ENCODE data around the gene GNAL. TPM values are rescaled to one million over a fixed set of nuclear protein-coding genes. Genes with fewer than 3 reads are reported as not detected.

Gene GNAL
- total RNA-seq, 2 donors from 2014 or later, result 2.1 to 33.0 TPM

DNA sequence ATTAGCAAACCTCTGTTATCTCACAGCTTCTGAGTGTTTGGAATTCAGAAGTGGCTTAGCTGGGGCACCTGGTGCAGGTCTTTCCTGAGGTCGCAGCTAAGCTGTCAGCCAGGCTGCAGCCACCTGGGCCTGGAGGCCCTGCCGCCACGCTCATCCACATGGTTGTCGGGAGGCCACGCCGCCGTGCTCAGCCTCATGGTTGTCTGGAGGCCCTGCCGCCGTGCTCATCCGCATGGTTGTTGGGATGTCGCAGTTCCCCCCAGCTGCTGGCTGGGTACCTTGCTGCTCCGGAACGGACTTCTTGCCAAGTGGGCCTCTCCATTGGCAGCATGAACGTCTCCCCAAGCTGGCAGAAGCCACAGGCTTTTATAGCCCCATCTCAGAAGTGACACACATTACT lies 243.3 kb downstream of the GNAL start:
- Histone ChIP-seq H3K9me3 (no peaks in the 10 kb centered on the region), H3K27ac (no peak overlapping the region), H3K36me3 (replicated peaks in 1 of 2; ENCODE audit: insufficient read depth in 1 of 2, low read depth in 2 of 2) (no peaks in the 10 kb centered on the region), H3K27me3 (no peaks in the 10 kb centered on the region), H3K4me3 (no peak overlapping the region), H3K4me1 (no peaks in the 10 kb centered on the region)
- ATAC-seq (no peak), DNase-seq (no peak)
- TF ChIP-seq, protein P1, sequence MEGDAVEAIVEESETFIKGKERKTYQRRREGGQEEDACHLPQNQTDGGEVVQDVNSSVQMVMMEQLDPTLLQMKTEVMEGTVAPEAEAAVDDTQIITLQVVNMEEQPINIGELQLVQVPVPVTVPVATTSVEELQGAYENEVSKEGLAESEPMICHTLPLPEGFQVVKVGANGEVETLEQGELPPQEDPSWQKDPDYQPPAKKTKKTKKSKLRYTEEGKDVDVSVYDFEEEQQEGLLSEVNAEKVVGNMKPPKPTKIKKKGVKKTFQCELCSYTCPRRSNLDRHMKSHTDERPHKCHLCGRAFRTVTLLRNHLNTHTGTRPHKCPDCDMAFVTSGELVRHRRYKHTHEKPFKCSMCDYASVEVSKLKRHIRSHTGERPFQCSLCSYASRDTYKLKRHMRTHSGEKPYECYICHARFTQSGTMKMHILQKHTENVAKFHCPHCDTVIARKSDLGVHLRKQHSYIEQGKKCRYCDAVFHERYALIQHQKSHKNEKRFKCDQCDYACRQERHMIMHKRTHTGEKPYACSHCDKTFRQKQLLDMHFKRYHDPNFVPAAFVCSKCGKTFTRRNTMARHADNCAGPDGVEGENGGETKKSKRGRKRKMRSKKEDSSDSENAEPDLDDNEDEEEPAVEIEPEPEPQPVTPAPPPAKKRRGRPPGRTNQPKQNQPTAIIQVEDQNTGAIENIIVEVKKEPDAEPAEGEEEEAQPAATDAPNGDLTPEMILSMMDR (IDR thresholded peaks at IDR 0.05), result no peak
- no peak for TF ChIP-seq POLR2A (IDR thresholded peaks at IDR 0.05)
- WGBS, 2 donors, result 90 to 91% methylated on average over 7 to 13 of the region's 14 CpGs
- intact Hi-C loops (cut with DNase I), result loop anchor here (10.0 kb wide), 1 partner anchor 112 kb away; no protein-coding TSS in a partner anchor

Small RNA genes lying within 50 kb of the gene (microRNA-seq; reads per million reads assigned to microRNA genes)
- gene MIR7153 (ENCODE audit: borderline number of aligned reads in 2 of 2, borderline replicate concordance in 2 of 2), result 0 reads per million in 2 donors

Other genes with a start within 250 kb of the GNAL start
- gene SLC35G4, start 79.7 kb upstream of the GNAL start, total RNA-seq, result not detected
- 10 to 100 TPM; 23.1 to 27.4 TPM for gene CHMP1B, start 162.1 kb downstream of the GNAL start, total RNA-seq
- 10 to 100 TPM; 29.0 to 43.1 TPM for gene MPPE1, start 219.1 kb downstream of the GNAL start, total RNA-seq

Measured in body of pancreas (tissue), 4 donors.